GM12873 (cell line): ENCODE results near the gene SELP.

ENCODE experiments used
- TF ChIP-seq, protein P1 (sequence below): IDR thresholded peaks from 2 replicates; pipeline ENCODE4 v1.5.1; 2012; ENCODE audit warnings: low read depth, mild to moderate bottlenecking, moderate library complexity, low read length, control low read depth; ENCODE audit not compliant: insufficient read depth; ENCODE audit errors: missing control alignments

The SELP gene

DNA sequence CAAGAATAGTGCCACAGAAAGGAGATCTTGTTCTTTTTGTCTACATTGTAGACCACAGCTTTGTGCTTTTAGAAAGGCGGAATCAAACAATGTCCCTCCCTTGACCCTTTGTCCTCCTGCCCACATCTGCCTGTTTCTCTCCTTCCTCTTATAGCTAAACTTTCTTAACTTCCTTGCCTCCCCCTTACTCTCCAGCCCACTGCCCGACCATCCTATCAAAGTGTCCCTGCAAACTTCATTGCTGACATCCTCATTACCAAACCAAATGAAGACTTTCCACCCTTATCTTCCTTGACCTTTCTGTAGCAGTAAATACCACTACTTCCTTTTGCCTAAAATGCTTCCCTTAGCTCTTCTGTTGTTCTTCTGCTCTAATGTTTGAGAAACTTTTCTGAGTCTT lies 5.0 kb downstream of the SELP start:
- TF ChIP-seq, protein P1, sequence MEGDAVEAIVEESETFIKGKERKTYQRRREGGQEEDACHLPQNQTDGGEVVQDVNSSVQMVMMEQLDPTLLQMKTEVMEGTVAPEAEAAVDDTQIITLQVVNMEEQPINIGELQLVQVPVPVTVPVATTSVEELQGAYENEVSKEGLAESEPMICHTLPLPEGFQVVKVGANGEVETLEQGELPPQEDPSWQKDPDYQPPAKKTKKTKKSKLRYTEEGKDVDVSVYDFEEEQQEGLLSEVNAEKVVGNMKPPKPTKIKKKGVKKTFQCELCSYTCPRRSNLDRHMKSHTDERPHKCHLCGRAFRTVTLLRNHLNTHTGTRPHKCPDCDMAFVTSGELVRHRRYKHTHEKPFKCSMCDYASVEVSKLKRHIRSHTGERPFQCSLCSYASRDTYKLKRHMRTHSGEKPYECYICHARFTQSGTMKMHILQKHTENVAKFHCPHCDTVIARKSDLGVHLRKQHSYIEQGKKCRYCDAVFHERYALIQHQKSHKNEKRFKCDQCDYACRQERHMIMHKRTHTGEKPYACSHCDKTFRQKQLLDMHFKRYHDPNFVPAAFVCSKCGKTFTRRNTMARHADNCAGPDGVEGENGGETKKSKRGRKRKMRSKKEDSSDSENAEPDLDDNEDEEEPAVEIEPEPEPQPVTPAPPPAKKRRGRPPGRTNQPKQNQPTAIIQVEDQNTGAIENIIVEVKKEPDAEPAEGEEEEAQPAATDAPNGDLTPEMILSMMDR = no peak

DNA sequence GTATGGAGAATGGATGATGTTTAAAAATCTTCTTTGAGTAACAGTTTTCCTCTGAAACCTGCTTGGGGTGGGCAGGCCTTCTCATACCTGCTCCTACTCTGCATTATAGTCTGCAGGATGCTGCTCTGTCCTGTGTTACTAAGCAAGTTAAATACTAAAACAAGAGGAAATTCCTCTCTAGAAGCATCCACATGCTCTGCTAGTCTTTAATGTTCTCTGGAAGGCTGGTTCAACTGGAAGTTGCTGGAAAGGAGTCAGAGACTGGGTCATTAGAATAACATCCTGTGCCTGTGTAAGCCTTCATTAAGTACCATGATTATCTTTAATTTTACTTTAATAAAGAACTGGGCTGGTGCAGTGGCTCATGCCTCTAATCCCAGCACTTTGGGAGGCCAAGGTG lies 5.8 kb downstream of the SELP start:
- TF ChIP-seq, protein P1 = no peak

DNA sequence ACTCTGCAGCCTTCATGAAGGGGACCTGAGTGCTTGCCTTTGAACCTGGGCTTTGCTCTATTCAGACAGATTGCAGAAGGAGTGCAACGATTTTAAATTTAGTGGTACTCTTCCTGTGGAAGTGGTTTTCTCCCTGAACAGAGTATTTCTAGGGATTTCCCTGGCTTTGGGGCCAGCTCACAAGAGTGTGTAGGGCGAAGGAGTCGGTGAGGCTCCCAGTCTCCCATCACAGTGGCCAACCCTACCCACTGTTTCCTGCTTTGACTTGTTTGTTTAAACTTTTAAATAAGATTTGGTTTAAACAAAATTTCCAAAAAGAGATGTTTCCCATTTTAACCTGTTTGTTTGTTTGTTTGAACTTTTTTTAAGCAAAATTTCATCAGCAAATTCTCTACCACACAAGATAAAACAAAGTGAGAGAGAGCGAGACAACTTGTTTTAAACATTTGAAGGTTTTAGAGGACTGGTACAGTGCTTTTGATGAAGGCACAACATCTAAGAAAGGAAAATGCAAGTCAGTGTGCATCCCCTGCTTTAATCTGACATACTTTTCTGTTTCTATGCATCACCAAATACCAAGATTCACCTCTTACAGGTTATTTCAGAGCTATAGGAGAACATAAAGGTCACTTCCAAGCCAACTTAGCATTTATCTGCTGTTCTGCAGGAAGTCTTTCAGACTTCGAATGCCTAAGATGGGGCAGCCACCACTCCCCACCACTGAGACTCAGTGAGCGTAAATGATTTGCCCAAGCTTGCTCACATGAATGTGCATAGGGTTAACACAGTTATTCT lies 6.6 kb downstream of the SELP start:
- TF ChIP-seq, protein P1 = no peak

DNA sequence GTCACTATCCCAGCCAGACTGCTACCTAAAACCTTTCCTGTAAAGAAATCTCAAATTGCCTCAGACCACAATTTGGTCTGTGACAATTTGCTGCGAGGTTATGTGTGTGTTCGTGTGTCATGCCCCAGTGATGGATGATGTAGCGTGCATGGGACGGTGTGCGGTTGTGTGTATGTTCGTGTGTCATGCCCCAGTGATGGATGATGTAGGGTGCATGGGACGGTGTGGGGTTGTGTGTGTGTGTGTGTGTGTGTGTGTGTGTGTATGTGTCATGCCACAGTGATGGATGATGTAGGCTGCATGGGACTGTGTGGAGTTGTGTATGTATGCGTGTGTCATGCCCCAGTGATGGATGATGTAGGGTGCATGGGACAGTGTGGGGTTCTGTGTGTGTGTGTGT lies 9.4 kb downstream of the SELP start:
- TF ChIP-seq, protein P1 = no peak

DNA sequence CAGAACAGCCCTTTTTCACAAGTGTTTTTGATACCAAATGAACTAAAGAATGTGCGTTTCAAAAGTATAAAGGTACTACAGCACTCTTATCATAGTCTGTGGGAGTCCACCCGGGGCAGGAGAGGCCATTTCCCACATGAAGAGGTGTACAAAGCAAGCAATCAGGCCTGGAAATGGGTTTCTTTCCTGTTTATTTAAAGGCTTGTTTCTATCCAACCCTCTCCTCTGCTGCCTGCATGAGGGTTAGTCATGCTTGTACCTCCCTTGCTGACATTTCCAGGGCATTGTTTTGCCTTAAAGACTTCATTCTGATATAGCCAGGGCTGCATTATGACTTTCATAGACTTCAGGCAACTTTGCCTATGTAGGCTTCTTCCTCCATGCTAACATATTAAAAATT lies 11.6 kb downstream of the SELP start:
- TF ChIP-seq, protein P1 = no peak

DNA sequence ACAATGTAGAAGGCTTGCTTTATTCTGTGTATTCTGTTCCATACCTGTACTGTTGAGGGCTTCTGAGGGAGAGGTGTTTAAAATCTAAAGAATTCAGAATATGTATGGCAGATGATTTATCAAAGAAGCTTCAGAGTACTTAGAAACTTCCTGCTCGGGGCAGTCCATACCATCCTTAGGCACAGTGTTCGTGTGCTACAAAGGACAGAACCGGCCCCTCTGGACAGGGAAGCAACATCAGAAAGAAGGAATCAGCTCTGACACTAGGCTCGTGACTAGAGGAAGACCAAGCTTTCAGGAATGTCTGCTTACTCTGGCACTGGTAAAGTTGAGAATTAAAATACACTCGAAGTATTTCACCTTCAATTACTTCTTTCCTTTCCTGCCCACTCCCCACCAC lies 14.1 kb downstream of the SELP start:
- TF ChIP-seq, protein P1 = no peak

DNA sequence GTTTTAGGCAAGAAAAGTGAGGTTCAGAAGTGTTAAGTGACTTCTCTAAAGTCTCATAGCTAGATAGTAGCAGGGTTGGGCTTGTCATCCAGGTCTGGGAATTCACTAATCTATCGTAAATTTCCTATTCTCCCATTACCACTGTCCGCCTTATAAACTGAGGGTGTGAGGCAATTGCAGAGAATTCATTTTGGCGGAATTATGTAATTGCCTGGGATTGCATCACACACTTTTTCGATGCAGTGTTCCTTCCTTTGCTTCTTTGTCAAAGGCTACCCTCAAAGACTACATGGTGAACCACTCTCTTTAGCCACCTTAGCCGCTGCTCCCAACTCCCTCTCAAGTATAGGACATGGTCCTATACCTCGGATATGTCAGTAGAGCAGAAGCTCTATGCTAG lies 19.1 kb downstream of the SELP start:
- TF ChIP-seq, protein P1 = no peak
